ENCODE data around the gene TINAG. TPM values are rescaled to one million over a fixed set of nuclear protein-coding genes. Genes with fewer than 3 reads are reported as not detected.

TINAG gene
- total RNA-seq, 6 experiments from 2014 or later: not detected

GRCh38 chr6:54284161-54284860, 23.9 kb upstream of the TINAG start:
- no peak for DNase-seq
- TF ChIP-seq CTCF (IDR thresholded peaks at IDR 0.05): no peak
- H3K4me1 Mint-ChIP-seq (ENCODE audit: low read depth): peaks cover 87% of the 10 kb centered on the region
- H3K27me3 Mint-ChIP-seq (ENCODE audit: insufficient read depth): no peaks in the 10 kb centered on the region; the same call in 1 of the 2 replicates
- H3K9me3 Mint-ChIP-seq: no peaks in the 10 kb centered on the region; the same call in 1 of the 2 replicates
- peak overlapping the region; percentile 59; the same call in 1 of the 2 replicates for H3K27ac Mint-ChIP-seq
- peaks cover 16% of the 10 kb centered on the region for H3K36me3 Mint-ChIP-seq (ENCODE audit: low read depth)
- no peak overlapping the region for H3K4me3 Mint-ChIP-seq

GRCh38 chr6:54285595-54285994, 22.6 kb upstream of the TINAG start:
- H3K4me1 Mint-ChIP-seq (ENCODE audit: low read depth): peaks cover 96% of the 10 kb centered on the region
- no peak for DNase-seq
- peak overlapping the region; percentile 28; the same call in 1 of the 2 replicates for H3K4me3 Mint-ChIP-seq
- H3K27me3 Mint-ChIP-seq (ENCODE audit: insufficient read depth): no peaks in the 10 kb centered on the region; the same call in 1 of the 2 replicates
- peak overlapping the region; percentile 50 for H3K27ac Mint-ChIP-seq
- no peaks in the 10 kb centered on the region; the same call in 1 of the 2 replicates for H3K9me3 Mint-ChIP-seq
- H3K36me3 Mint-ChIP-seq (ENCODE audit: low read depth): peaks cover 17% of the 10 kb centered on the region
- TF ChIP-seq CTCF (IDR thresholded peaks at IDR 0.05): no peak

- peaks cover 96% of the 10 kb centered on the region for H3K4me1 Mint-ChIP-seq (ENCODE audit: low read depth)
- H3K27ac Mint-ChIP-seq: peak overlapping the region; percentile 42
Observed at GRCh38 chr6:54286141-54286540, 22.1 kb upstream of the TINAG start.

GRCh38 chr6:54288474-54288873, 19.8 kb upstream of the TINAG start:
- TF ChIP-seq CTCF (IDR thresholded peaks at IDR 0.05): no peak
- no peak overlapping the region for H3K27ac Mint-ChIP-seq
- no peak for DNase-seq
- no peaks in the 10 kb centered on the region; the same call in 1 of the 2 replicates for H3K27me3 Mint-ChIP-seq (ENCODE audit: insufficient read depth)
- H3K36me3 Mint-ChIP-seq (ENCODE audit: low read depth): peaks cover 17% of the 10 kb centered on the region
- H3K4me3 Mint-ChIP-seq: no peak overlapping the region
- no peaks in the 10 kb centered on the region; the same call in 1 of the 2 replicates for H3K9me3 Mint-ChIP-seq
- H3K4me1 Mint-ChIP-seq (ENCODE audit: low read depth): peaks cover 95% of the 10 kb centered on the region

More at GRCh38 chr6:54286141-54286540, 22.1 kb upstream of the TINAG start:
- H3K27me3 Mint-ChIP-seq (ENCODE audit: insufficient read depth): no peaks in the 10 kb centered on the region; the same call in 1 of the 2 replicates
- no peaks in the 10 kb centered on the region; the same call in 1 of the 2 replicates for H3K9me3 Mint-ChIP-seq
- H3K4me3 Mint-ChIP-seq: peak overlapping the region; percentile 28; the same call in 1 of the 2 replicates
- peaks cover 17% of the 10 kb centered on the region for H3K36me3 Mint-ChIP-seq (ENCODE audit: low read depth)
- peak; percentile 60 for DNase-seq
- TF ChIP-seq CTCF (IDR thresholded peaks at IDR 0.05): no peak

GRCh38 chr6:54289426-54289825, 18.8 kb upstream of the TINAG start:
- peaks cover 14% of the 10 kb centered on the region for H3K36me3 Mint-ChIP-seq (ENCODE audit: low read depth)
- DNase-seq: no peak
- no peaks in the 10 kb centered on the region for H3K27me3 Mint-ChIP-seq (ENCODE audit: insufficient read depth)
- H3K4me1 Mint-ChIP-seq (ENCODE audit: low read depth): peaks cover 94% of the 10 kb centered on the region
- TF ChIP-seq CTCF (IDR thresholded peaks at IDR 0.05): no peak
- H3K27ac Mint-ChIP-seq: no peak overlapping the region
- no peaks in the 10 kb centered on the region; the same call in 1 of the 2 replicates for H3K9me3 Mint-ChIP-seq
- H3K4me3 Mint-ChIP-seq: no peak overlapping the region
